Right atrium auricular region (tissue), 2 donors: ENCODE data around the gene OPTN. TPM values are rescaled to one million over a fixed set of nuclear protein-coding genes. Genes with fewer than 3 reads are reported as not detected.
"Not testable (repeated sequence)": the region's sequence is repeated elsewhere in the genome, so short reads cannot be mapped to it uniquely, and the experiment has no call there.

ENCODE experiments used
- DNase-seq: peaks from one replicate; pipeline ENCODE4 v3.0.0-alpha.2; 2019; ENCODE audit warnings: low spot score
- H3K27ac ChIP-seq, 2 donors: fragments of 200-600 bp; sonication (generic); 1 replicate in 1 of 2; 2 replicates in 1 of 2; pipeline ENCODE4 v1.5.1; 2016 to 2019
- H3K27me3 ChIP-seq, 2 donors: fragments of 200-600 bp; sonication (generic); one replicate each; pipeline versions ENCODE4 v1.5.1 to v1.6.0; 2017 to 2019
- H3K36me3 ChIP-seq: fragments of 200-600 bp; sonication (generic); one replicate; pipeline ENCODE4 v1.5.1; 2016
- H3K4me1 ChIP-seq, 2 donors: fragments of 200-600 bp; sonication (generic); one replicate each; pipeline versions ENCODE4 v1.5.1 to v1.6.0; 2017 to 2019
- H3K4me3 ChIP-seq, 2 donors: fragments of 200-600 bp; sonication (generic); 1 replicate in 1 of 2; 2 replicates in 1 of 2; pipeline ENCODE4 v1.5.1; 2017 to 2019; ENCODE audit warnings: mild to moderate bottlenecking in 1 of 2, moderate library complexity in 1 of 2
- H3K9me3 ChIP-seq, 2 donors: fragments of 200-600 bp; sonication (generic); one replicate each; pipeline ENCODE4 v1.5.1; 2019
- CTCF ChIP-seq, 2 donors: fragments of 200-600 bp; sonication (generic); IDR thresholded peaks; one replicate each; pipeline ENCODE4 v1.5.1; 2019; ENCODE audit warnings: antibody characterized with exemption in 2 of 2
- total RNA-seq, 2 donors: library from RNA; depleted of rRNA; stranded (reverse); fragments of >200 nt; gene quantifications; one replicate each; pipeline ENCODE4 v1.1.0, GENCODE V29; 2016

The OPTN gene
- 10 to 100 TPM; 67.9 to 82.7 TPM for total RNA-seq

DNA sequence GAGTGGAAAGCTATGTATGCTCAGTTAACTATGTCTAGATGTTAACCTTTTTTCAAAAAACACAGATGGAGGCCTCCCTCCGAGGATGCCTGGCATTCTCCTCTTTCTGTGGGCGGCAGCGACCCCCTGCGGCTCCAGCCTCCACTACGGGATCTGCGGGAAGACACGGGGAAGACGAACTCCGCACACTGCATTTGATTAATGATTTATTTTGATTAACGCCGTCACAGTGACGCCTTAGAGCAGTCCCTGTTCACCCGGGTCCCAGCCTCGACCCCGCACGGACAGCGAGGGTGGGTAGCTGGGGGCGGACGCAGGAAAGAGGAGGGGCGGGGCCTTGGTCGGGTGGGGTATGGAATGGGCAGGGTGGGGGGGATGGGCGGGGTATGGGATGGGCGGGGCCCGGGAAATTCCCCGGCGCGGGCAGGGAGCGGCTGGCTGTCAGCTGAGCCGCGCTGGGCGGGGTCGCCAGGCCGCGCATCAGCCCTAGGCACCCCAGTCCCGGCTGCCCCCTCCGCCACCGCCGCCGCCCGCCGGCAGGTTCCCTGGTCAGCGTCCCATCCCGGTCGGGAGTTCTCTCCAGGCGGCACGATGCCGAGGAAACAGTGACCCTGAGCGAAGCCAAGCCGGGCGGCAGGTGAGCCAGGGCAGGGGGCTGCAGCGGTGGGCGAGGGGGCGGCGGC is at the start of gene OPTN:
Gene OPTN (plus strand): TSS at position 498 of the 683 bp plus-strand sequence. CDS start 8,960 bp downstream, outside the sequence.
- DNase-seq = peak; percentile 77
- H3K27ac ChIP-seq = peak within 1 kb of the TSS; percentile 98 to 100
- H3K4me3 ChIP-seq = peak within 1 kb of the TSS; percentile 86 to 99
- no peaks in the 10 kb centered on the region for H3K36me3 ChIP-seq
- no peaks in the 10 kb centered on the region for H3K27me3 ChIP-seq
- peak; percentile 63 to 80 for TF ChIP-seq CTCF (IDR thresholded peaks at IDR 0.05)
- H3K4me1 ChIP-seq = peaks cover 0 to 33% of the 10 kb centered on the region in 2 donors
- no peaks in the 10 kb centered on the region for H3K9me3 ChIP-seq

DNA sequence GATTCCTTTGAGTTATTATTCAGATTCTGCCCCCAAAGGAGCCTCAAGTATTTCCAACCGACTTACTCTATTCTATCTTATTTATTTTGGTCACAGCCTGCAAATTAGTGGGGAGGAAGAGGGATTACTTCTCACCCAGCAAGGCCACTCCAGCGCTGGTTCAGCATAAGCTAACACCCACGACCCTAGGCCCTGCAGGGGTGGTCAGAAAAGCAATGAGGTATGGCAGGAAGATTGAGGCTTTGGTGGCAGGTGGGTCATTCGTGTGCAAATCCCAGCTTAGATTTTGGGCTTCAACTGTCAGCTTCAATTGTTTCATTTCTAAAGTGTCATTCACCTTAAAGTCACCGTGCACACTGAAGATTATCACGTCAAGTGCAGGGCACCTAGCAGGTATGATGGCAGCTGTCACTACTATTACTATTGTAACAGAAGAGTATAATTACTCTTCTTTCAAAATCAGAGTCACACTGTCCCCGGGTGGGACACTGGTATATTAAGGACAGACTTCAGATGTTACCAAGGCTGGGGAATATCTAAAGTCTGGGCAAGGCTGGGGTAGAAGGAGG is 48.8 kb upstream of the OPTN start:
- Histone ChIP-seq H3K4me3 (no peak overlapping the region), H3K27me3 (no peaks in the 10 kb centered on the region), H3K9me3 (no peaks in the 10 kb centered on the region), H3K27ac (no peak overlapping the region), H3K4me1 (no peaks in the 10 kb centered on the region), H3K36me3 (no peaks in the 10 kb centered on the region)
- no peak for DNase-seq
- no peak for TF ChIP-seq CTCF (IDR thresholded peaks at IDR 0.05)

- not testable (repeated sequence) for H3K4me3 ChIP-seq, H3K4me1 ChIP-seq, H3K27me3 ChIP-seq, H3K36me3 ChIP-seq, H3K9me3 ChIP-seq, DNase-seq, H3K27ac ChIP-seq
Measured at GRCh38 chr10:13053208-13053607, 46.8 kb upstream of the OPTN start.

- no peak for TF ChIP-seq CTCF (IDR thresholded peaks at IDR 0.05)
- Histone ChIP-seq H3K36me3 (no peaks in the 10 kb centered on the region), H3K4me3 (no peak overlapping the region), H3K27ac (no peak overlapping the region), H3K27me3 (no peaks in the 10 kb centered on the region), H3K9me3 (no peaks in the 10 kb centered on the region), H3K4me1 (no peaks in the 10 kb centered on the region)
- no peak for DNase-seq
Measured at GRCh38 chr10:13053794-13054462, 46.0 kb upstream of the OPTN start.

DNA sequence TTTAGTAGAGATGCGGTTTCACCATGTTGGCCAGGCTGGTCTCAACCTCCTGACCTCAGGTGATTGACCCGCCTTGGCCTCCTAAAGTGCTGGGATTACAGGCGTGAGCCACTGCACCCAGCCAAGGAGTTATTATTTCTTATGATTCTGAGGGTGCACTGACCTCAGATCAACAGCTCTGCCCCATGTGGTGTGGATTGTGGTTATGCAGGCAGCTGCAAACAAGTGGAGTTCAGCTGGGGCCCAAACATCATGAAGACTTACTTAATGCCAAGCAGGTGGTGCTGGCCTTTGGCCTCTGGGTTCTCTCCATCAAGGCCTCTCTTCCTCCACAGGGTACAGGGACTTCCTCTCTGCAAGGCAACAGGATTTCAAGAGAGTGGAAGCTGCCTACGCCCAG is 45.1 kb upstream of the OPTN start:
- H3K27ac ChIP-seq = no peak overlapping the region
- no peak overlapping the region for H3K4me3 ChIP-seq
- no peaks in the 10 kb centered on the region for H3K27me3 ChIP-seq
- no peaks in the 10 kb centered on the region for H3K9me3 ChIP-seq
- DNase-seq = no peak
- no peaks in the 10 kb centered on the region for H3K4me1 ChIP-seq
- TF ChIP-seq CTCF (IDR thresholded peaks at IDR 0.05) = no peak
- no peaks in the 10 kb centered on the region for H3K36me3 ChIP-seq

- TF ChIP-seq CTCF (IDR thresholded peaks at IDR 0.05) = peak in 1 of 2 donors; percentile 59
- Histone ChIP-seq H3K36me3 (no peaks in the 10 kb centered on the region), H3K27ac (no peak overlapping the region), H3K9me3 (no peaks in the 10 kb centered on the region), H3K27me3 (no peaks in the 10 kb centered on the region), H3K4me1 (no peaks in the 10 kb centered on the region), H3K4me3 (no peak overlapping the region)
- no peak for DNase-seq
Measured at GRCh38 chr10:13056456-13057077, 43.4 kb upstream of the OPTN start.
